Nephron progenitor cell (in vitro differentiated cells): ENCODE results near the gene LPIN1.
A peak's percentile ranks its signal among the peaks of the same experiment; 100 is the strongest.
"Not testable (repeated sequence)": the region's sequence is repeated elsewhere in the genome, so short reads cannot be mapped to it uniquely, and the experiment has no call there.

Source experiments
- DNase-seq: peaks from one replicate; pipeline ENCODE4 v3.0.0; 2021
- H3K27ac Mint-ChIP-seq: 2 replicates; pipeline ENCODE4 v1.8.0; 2021; ENCODE audit warnings: mild to moderate bottlenecking, moderate library complexity, mixed read lengths
- H3K27me3 Mint-ChIP-seq: 2 replicates; pipeline ENCODE4 v1.8.0; 2021; ENCODE audit warnings: mild to moderate bottlenecking, low read depth, mixed read lengths; ENCODE audit not compliant: poor library complexity
- H3K36me3 Mint-ChIP-seq: 2 replicates; pipeline ENCODE4 v1.8.0; 2021; ENCODE audit warnings: low read depth, mixed read lengths
- H3K4me1 Mint-ChIP-seq: 2 replicates; pipeline ENCODE4 v1.8.0; 2021; ENCODE audit warnings: mixed read lengths
- H3K4me3 Mint-ChIP-seq: 2 replicates; pipeline ENCODE4 v1.8.0; 2021; ENCODE audit warnings: mild to moderate bottlenecking, moderate library complexity, mixed read lengths
- H3K9me3 Mint-ChIP-seq: 2 replicates; pipeline ENCODE4 v1.8.0; 2021; ENCODE audit warnings: mild to moderate bottlenecking, moderate library complexity, mixed read lengths
- TF ChIP-seq, protein P1 (sequence below): fragments of 200-600 bp; sonication (generic); IDR thresholded peaks from 2 replicates; pipeline ENCODE4 v1.5.0; 2021; ENCODE audit warnings: antibody characterized with exemption

The LPIN1 gene

DNA sequence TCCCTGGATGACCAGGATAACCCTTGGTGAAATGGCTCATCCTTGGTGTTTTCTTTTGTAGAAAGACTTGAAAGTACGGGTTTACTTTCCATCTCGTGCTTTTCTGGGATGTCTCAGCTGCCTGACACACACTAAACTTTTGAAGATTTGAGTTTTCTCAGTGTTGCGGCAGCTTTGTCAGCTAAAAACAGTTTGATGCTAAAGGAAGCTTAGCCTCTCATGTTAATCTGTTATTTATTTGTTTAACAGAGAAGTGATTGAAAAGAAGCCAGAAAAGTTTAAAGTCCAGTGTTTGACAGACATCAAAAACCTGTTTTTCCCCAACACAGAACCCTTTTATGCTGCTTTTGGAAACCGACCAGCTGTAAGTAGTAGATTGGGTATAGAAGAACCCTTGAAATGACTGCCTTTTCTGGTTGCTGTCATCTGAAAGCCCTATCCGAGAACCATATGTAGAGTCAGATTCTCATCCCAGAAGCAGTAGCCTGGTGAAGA is 72.8 kb downstream of the LPIN1 start:
- H3K4me1 Mint-ChIP-seq, result peaks cover 6% of the 10 kb centered on the region
- no peak overlapping the region for H3K27ac Mint-ChIP-seq
- peaks cover 89% of the 10 kb centered on the region for H3K36me3 Mint-ChIP-seq
- TF ChIP-seq, protein P1, sequence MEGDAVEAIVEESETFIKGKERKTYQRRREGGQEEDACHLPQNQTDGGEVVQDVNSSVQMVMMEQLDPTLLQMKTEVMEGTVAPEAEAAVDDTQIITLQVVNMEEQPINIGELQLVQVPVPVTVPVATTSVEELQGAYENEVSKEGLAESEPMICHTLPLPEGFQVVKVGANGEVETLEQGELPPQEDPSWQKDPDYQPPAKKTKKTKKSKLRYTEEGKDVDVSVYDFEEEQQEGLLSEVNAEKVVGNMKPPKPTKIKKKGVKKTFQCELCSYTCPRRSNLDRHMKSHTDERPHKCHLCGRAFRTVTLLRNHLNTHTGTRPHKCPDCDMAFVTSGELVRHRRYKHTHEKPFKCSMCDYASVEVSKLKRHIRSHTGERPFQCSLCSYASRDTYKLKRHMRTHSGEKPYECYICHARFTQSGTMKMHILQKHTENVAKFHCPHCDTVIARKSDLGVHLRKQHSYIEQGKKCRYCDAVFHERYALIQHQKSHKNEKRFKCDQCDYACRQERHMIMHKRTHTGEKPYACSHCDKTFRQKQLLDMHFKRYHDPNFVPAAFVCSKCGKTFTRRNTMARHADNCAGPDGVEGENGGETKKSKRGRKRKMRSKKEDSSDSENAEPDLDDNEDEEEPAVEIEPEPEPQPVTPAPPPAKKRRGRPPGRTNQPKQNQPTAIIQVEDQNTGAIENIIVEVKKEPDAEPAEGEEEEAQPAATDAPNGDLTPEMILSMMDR, result no peak
- H3K4me3 Mint-ChIP-seq, result no peak overlapping the region
- no peak for DNase-seq
- no peaks in the 10 kb centered on the region for H3K9me3 Mint-ChIP-seq
- H3K27me3 Mint-ChIP-seq, result no peaks in the 10 kb centered on the region

DNA sequence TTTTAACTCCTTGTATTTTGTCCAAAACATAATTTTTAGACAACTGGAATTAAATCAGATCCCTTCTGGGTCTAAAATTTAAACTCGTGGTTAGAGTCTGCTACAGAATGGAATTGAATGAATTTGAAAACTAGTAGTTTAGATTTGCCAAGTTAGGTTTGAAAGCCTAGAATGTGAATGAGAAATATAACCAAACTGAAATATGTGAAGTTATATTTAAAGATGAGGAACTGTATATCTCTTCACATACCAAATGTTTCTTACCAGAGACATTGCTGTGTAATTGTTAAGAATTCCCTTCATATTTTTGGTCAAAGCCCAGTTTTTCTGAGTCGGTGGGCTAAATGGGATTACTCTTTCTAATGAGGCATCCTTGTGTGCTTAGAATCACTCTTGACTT is 74.2 kb downstream of the LPIN1 start:
- Mint-ChIP-seq H3K27me3 (no peaks in the 10 kb centered on the region), H3K27ac (no peak overlapping the region), H3K9me3 (no peaks in the 10 kb centered on the region), H3K4me1 (peaks cover 6% of the 10 kb centered on the region), H3K36me3 (peaks cover 89% of the 10 kb centered on the region), H3K4me3 (no peak overlapping the region)
- DNase-seq, result no peak
- TF ChIP-seq, protein P1, result no peak

DNA sequence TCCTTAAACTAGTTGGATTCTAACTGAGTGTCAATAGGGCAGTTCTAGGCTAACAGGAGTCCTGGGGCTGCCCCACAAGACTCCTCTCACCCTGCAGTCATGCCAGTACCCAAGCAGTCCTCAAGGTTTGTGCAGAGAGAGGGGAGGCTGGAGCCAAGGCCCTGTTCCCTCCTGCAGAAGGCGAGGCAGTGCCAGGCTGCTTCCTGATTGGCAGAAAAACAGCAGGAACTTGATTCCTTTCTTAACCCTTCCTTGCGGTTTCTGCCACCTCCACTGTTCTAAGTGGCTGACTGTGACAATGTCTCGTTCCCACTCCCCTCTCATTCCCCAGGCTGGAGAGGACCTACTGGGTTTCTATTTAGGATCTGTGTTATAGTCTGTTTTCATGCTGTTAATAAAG is 75.3 kb downstream of the LPIN1 start:
- H3K9me3 Mint-ChIP-seq, result no peaks in the 10 kb centered on the region
- H3K27me3 Mint-ChIP-seq, result no peaks in the 10 kb centered on the region
- TF ChIP-seq, protein P1, result no peak
- H3K27ac Mint-ChIP-seq, result no peak overlapping the region
- H3K36me3 Mint-ChIP-seq, result peaks cover 82% of the 10 kb centered on the region
- DNase-seq, result no peak
- no peak overlapping the region for H3K4me3 Mint-ChIP-seq
- peaks cover 6% of the 10 kb centered on the region for H3K4me1 Mint-ChIP-seq

DNA sequence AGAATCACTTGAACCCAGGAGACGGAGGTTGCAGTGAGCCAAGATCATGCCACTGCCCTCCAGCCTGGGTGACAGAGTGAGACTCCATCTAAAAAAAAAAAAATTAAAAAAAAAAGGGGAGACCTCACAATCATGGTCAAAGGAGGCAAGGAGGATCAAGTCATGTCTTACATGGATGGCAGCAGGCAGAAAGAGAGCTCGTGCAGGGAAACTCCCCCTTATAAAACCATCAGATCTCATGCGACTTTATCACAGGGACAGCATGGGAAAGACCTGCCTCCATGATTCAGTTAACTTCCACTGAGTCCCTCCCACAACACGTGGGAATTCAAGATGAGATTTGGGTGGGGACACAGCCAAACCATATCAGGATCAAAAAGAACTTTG is 75.9 kb downstream of the LPIN1 start:
- H3K36me3 Mint-ChIP-seq, result peaks cover 76% of the 10 kb centered on the region
- H3K9me3 Mint-ChIP-seq, H3K27ac Mint-ChIP-seq, DNase-seq, H3K4me3 Mint-ChIP-seq, H3K27me3 Mint-ChIP-seq, H3K4me1 Mint-ChIP-seq: not testable (repeated sequence)

DNA sequence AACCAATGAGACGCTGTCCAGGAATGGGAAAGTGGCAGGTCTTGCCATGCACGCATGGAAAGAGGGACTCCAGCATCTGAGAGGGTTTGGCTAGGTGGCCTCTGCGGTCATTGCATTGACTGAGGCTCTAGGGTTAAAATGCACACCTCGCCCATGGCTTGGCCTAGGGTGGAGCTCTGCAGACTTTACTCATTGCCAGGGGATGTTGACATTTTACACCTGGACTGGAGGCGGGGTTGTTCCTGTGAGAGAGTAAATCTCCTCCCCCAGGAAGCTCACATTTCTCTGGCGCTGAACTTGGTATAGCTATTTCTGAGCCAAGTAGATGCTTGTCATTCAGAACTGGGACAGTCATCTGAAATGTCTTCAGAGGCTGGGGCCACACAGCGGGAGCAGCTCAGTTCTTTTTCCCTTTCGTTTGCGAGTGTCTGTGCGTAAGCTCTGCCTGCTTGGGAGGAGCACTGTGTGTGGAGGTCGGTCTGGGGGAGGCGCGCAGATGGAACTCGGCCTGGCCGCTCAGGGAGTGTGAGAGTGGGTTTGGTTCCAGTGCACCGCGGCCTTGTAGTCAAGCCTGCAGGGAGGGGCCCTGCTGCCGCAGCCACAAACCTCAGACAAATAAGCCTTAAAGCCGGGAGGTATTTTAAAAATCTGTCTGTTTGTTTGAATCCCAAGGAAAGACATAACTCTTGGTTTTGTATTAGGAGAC is 76.5 kb downstream of the LPIN1 start:
- peaks cover 70% of the 10 kb centered on the region for H3K36me3 Mint-ChIP-seq
- TF ChIP-seq, protein P1, result no peak
- H3K4me3 Mint-ChIP-seq, result no peak overlapping the region
- H3K9me3 Mint-ChIP-seq, result no peaks in the 10 kb centered on the region
- peaks cover 6% of the 10 kb centered on the region for H3K4me1 Mint-ChIP-seq
- DNase-seq, result no peak
- peak overlapping the region; percentile 68 for H3K27ac Mint-ChIP-seq
- H3K27me3 Mint-ChIP-seq, result no peaks in the 10 kb centered on the region

DNA sequence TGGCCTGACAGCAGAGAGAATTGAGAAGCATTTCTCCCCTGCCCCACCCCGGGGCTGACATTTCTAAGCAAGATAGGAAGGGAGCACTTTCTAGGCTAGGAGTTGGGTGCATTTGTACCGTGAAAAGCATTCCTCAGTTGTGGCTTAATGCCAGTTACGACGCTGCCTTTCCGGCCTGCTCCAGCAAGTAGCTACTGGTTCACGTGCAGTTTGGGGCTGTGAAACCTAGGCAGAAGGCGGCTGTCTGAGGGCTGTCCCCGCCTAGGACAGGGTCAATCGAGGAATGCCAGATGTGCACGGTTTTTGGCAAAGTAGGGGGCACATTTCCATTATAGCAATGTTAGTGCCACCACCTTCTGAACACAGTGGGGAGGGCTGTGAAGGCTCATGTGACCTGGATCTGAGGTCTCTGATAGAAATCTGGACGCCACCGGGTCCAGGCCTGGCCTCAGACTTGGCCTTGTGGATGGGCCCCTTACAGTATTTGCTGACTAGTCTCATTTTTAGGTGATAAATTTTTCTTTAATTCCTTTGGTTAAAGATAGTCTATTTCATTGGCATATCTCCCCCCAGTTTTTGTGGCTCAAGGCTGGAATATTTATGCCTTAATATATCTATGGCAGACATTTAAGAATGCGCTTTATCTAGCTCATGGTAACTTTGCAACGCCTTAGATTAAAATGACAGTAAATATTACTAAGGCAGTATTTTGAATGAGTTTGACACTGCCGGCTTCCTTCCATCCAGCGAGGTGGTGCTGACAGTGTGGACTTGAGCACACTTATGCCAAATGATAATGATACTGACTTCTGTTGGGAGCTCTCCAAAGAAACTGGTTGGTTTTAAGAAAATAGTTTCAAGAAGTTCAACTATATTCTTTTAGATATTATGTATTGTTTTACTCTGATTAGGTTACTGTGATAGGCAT is 78.7 kb downstream of the LPIN1 start:
- H3K27me3 Mint-ChIP-seq, result no peaks in the 10 kb centered on the region
- no peak overlapping the region for H3K4me3 Mint-ChIP-seq
- H3K36me3 Mint-ChIP-seq, result peaks cover 54% of the 10 kb centered on the region
- no peak for DNase-seq
- no peaks in the 10 kb centered on the region for H3K9me3 Mint-ChIP-seq
- TF ChIP-seq, protein P1, result no peak
- H3K4me1 Mint-ChIP-seq, result peaks cover 19% of the 10 kb centered on the region
- H3K27ac Mint-ChIP-seq, result no peak overlapping the region
